Sigmoid colon (tissue), 7 donors: Measurements from ENCODE around the gene DCAF12. TPM values are rescaled to one million over a fixed set of nuclear protein-coding genes. Genes with fewer than 3 reads are reported as not detected.

Source experiments
- DNase-seq: peaks from one replicate; pipeline ENCODE4 v3.0.0-alpha.2; 2019
- H3K27ac ChIP-seq, 4 donors: fragments of 200-600 bp; sonication (generic); one replicate each; pipeline ENCODE4 v1.5.1; 2016 to 2019; ENCODE audit warnings: mild to moderate bottlenecking in 1 of 4
- H3K27me3 ChIP-seq, 3 donors: fragments of 200-600 bp; sonication (generic); one replicate each; pipeline ENCODE4 v1.5.1; 2019; ENCODE audit warnings: mild to moderate bottlenecking in 1 of 3
- H3K36me3 ChIP-seq, 4 donors: fragments of 200-600 bp; sonication (generic); one replicate each; pipeline ENCODE4 v1.5.1; 2016 to 2019
- H3K4me1 ChIP-seq, 4 donors: fragments of 200-600 bp; sonication (generic); one replicate each; pipeline ENCODE4 v1.5.1; 2017 to 2019
- H3K4me3 ChIP-seq, 4 donors: fragments of 200-600 bp; sonication (generic); one replicate each; pipeline ENCODE4 v1.5.1; 2017 to 2019; ENCODE audit warnings: mild to moderate bottlenecking in 2 of 4, moderate library complexity in 1 of 4
- H3K9me3 ChIP-seq, 4 donors: fragments of 200-600 bp in 3 of 4; sonication (generic) in 3 of 4; one replicate each; pipeline versions ENCODE4 v1.5.1 to v1.6.1; 2013 to 2019
- CTCF ChIP-seq, 4 experiments: fragments of 450-650 bp in 3 of 4; fragments of 200-600 bp in 1 of 4; IDR thresholded peaks; one replicate each; pipeline ENCODE4 v1.5.1; 2016 to 2019; ENCODE audit warnings: antibody characterized with exemption in 4 of 4, mild to moderate bottlenecking in 3 of 4, moderate library complexity in 2 of 4
- EP300 ChIP-seq, 4 donors: sonication (generic); formaldehyde crosslinking; IDR thresholded peaks; one replicate each; pipeline ENCODE4 v1.6.1; 2017; ENCODE audit warnings: antibody characterized with exemption in 4 of 4
- POLR2A ChIP-seq, 2 donors: fragments of 450-650 bp; IDR thresholded peaks; one replicate each; pipeline ENCODE4 v1.6.1; 2016; ENCODE audit warnings: antibody characterized with exemption in 2 of 2, mild to moderate bottlenecking in 2 of 2, moderate library complexity in 2 of 2
- POLR2AphosphoS5 ChIP-seq, 4 donors: sonication (generic); formaldehyde crosslinking; IDR thresholded peaks; one replicate each; pipeline ENCODE4 v1.6.1; 2017; ENCODE audit warnings: antibody characterized with exemption in 4 of 4
- WGBS, 2 donors: extraction: QIAGEN DNeasy Blood & Tissue Kit; methylation state at CpG; one replicate each; pipeline ENCODE4 v1.1.7; 2013; 5-methylcytosine and 5-hydroxymethylcytosine counted together
- intact Hi-C: fragments of 100-400 bp; cut with DNase I; formaldehyde crosslinking; loops from one replicate; pipeline ENCODE4 v1.15.1; 2023
- polyA plus RNA-seq, 3 donors: library from polyadenylated mRNA; stranded (reverse); fragments of 200-250 nt; gene quantifications; one replicate each; pipeline ENCODE4 v1.2.3, GENCODE V29; 2013
- total RNA-seq, 4 donors: library from RNA; depleted of rRNA; stranded (reverse); fragments of >200 nt; gene quantifications; one replicate each; pipeline ENCODE4 v1.1.0, GENCODE V29; 2016
- donor health status: healthy with polysubstance abuse.
- donor health status: Bipolar disorder and iron deficiency.
- donor health status: healthy.

Gene DCAF12
- total and polyA plus RNA-seq, 7 donors = 14.3 to 33.8 (median 21.8) TPM

GRCh38 chr9:34079181-34079580 lies 47.3 kb downstream of the DCAF12 start:
- Histone ChIP-seq H3K36me3 (no peaks in the 10 kb centered on the region), H3K4me1 (peaks cover 0 to 16% (median 12%) of the 10 kb centered on the region in 4 donors), H3K27ac (no peak overlapping the region), H3K4me3 (no peak overlapping the region), H3K27me3 (no peaks in the 10 kb centered on the region), H3K9me3 (no peaks in the 10 kb centered on the region)
- DNase-seq = no peak
- WGBS, 2 donors = 90 to 95% methylated on average over 2 of the region's 2 CpGs
- TF ChIP-seq POLR2AphosphoS5 (IDR thresholded peaks at IDR 0.05) = no peak
- TF ChIP-seq EP300 (IDR thresholded peaks at IDR 0.05) = no peak
- TF ChIP-seq CTCF (IDR thresholded peaks at IDR 0.05) = no peak
- TF ChIP-seq POLR2A (IDR thresholded peaks at IDR 0.05) = no peak
- intact Hi-C loops = no loop called here

- intact Hi-C loops = loop anchor here (5.0 kb wide), 2 partner anchors 146 to 261 kb away; no protein-coding TSS in a partner anchor
- WGBS, 2 donors = 24 to 59% methylated on average over 5 of the region's 5 CpGs
- no peak overlapping the region for H3K4me3 ChIP-seq
- peaks cover 0 to 24% (median 22%) of the 10 kb centered on the region in 4 donors for H3K4me1 ChIP-seq
- H3K27ac ChIP-seq = peak overlapping the region; percentile 67 to 77 (median 72)
- TF ChIP-seq POLR2A (IDR thresholded peaks at IDR 0.05) = no peak
- peak in 3 of 4 donors; percentile 20 to 54 (median 38) for TF ChIP-seq POLR2AphosphoS5 (IDR thresholded peaks at IDR 0.05)
- H3K9me3 ChIP-seq = no peaks in the 10 kb centered on the region
- no peaks in the 10 kb centered on the region for H3K36me3 ChIP-seq
- H3K27me3 ChIP-seq = no peaks in the 10 kb centered on the region
- peak; percentile 69 for DNase-seq
These were observed 53.5 kb downstream of the DCAF12 start for GRCh38 chr9:34072868-34073590.

- H3K27me3 ChIP-seq = no peaks in the 10 kb centered on the region
- 83 to 88% methylated on average over 2 of the region's 2 CpGs for WGBS, 2 donors
- H3K36me3 ChIP-seq = no peaks in the 10 kb centered on the region
- peaks cover 0 to 24% (median 22%) of the 10 kb centered on the region in 4 donors for H3K4me1 ChIP-seq
- TF ChIP-seq POLR2A (IDR thresholded peaks at IDR 0.05) (no peak), POLR2AphosphoS5 (IDR thresholded peaks at IDR 0.05) (no peak), EP300 (IDR thresholded peaks at IDR 0.05) (no peak)
- DNase-seq = no peak
- no peak overlapping the region for H3K4me3 ChIP-seq
- intact Hi-C loops = loop anchor here (5.0 kb wide), 2 partner anchors 145 to 260 kb away; no protein-coding TSS in a partner anchor
- no peaks in the 10 kb centered on the region for H3K9me3 ChIP-seq
- peak overlapping the region; percentile 67 to 77 (median 72) for H3K27ac ChIP-seq
These were observed 54.1 kb downstream of the DCAF12 start for GRCh38 chr9:34072410-34072809.

GRCh38 chr9:34070606-34071324 lies 55.7 kb downstream of the DCAF12 start:
- WGBS, 2 donors = 82 to 88% methylated on average over 5 of the region's 5 CpGs
- H3K27ac ChIP-seq = peak overlapping the region in 1 of 4 donors; percentile 9
- no peak for DNase-seq
- intact Hi-C loops = loop anchor here (5.0 kb wide), 2 partner anchors 143 to 258 kb away; no protein-coding TSS in a partner anchor
- TF ChIP-seq CTCF (IDR thresholded peaks at IDR 0.05) = no peak
- no peak for TF ChIP-seq EP300 (IDR thresholded peaks at IDR 0.05)
- no peak for TF ChIP-seq POLR2A (IDR thresholded peaks at IDR 0.05)
- TF ChIP-seq POLR2AphosphoS5 (IDR thresholded peaks at IDR 0.05) = no peak
- H3K27me3 ChIP-seq = no peaks in the 10 kb centered on the region
- no peaks in the 10 kb centered on the region for H3K36me3 ChIP-seq
- H3K9me3 ChIP-seq = no peaks in the 10 kb centered on the region
- H3K4me1 ChIP-seq = peaks cover 0 to 24% (median 22%) of the 10 kb centered on the region in 4 donors
- H3K4me3 ChIP-seq = no peak overlapping the region

GRCh38 chr9:34069831-34070230 lies 56.7 kb downstream of the DCAF12 start:
- Histone ChIP-seq H3K4me1 (peaks cover 0 to 24% (median 22%) of the 10 kb centered on the region in 4 donors), H3K27ac (no peak overlapping the region), H3K4me3 (no peak overlapping the region), H3K9me3 (no peaks in the 10 kb centered on the region), H3K27me3 (no peaks in the 10 kb centered on the region), H3K36me3 (no peaks in the 10 kb centered on the region)
- intact Hi-C loops = loop anchor here (5.0 kb wide), 2 partner anchors 143 to 258 kb away; no protein-coding TSS in a partner anchor
- peak; percentile 4 for DNase-seq
- TF ChIP-seq POLR2A (IDR thresholded peaks at IDR 0.05) (no peak), CTCF (IDR thresholded peaks at IDR 0.05) (no peak), EP300 (IDR thresholded peaks at IDR 0.05) (no peak), POLR2AphosphoS5 (IDR thresholded peaks at IDR 0.05) (no peak)
- WGBS, 2 donors = 57 to 81% methylated on average over 6 of the region's 6 CpGs
